ENCODE measurements around the gene EPS15. TPM values are rescaled to one million over a fixed set of nuclear protein-coding genes. Genes with fewer than 3 reads are reported as not detected.

Gene EPS15
- polyA plus RNA-seq, 1 of the 3 experiments (the other 2 are of a cell fraction), result 17.0 TPM

DNA sequence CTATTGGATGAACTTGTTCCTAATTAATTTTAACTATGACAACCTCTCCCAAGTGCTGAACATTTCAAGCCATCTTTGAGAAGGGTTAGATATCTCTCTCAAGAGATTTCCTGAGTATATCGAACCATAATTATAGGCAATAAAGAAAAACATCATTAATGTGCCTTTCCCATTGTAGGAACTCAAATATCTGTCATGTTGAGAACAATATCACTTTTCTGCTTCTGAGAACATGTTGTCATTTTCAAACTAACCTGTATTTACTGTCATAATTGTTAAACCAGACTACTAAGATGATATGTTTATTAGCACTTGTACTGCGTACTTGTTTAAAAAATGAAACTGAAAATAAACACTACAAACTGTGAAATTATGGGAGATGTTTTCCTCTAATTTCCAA is 4.3 kb downstream of the EPS15 start:
- Histone ChIP-seq H4K20me1 (ENCODE audit: insufficient read depth) (peaks cover 63% of the 10 kb centered on the region), H3K4me3 (ENCODE audit: low read depth in 2 of 2, low read length in 1 of 2) (no peak overlapping the region), H3K9me2 (no peaks in the 10 kb centered on the region), H3K4me1 (ENCODE audit: control insufficient read depth in 1 of 2, insufficient read depth in 2 of 2, low read depth in 1 of 2, low read length in 1 of 2) (peaks cover 10 to 19% of the 10 kb centered on the region in 2 experiments; a peak in 3 of 4 replicates), H3K27ac (ENCODE audit: low read depth in 2 of 2, low read length in 1 of 2) (peak overlapping the region in 1 of 2 experiments; percentile 12; a peak in 2 of 4 replicates), H3K27me3 (ENCODE audit: insufficient read depth) (no peaks in the 10 kb centered on the region), H3K9me3 (no peaks in the 10 kb centered on the region), H3K9ac (no peak overlapping the region), H2AFZ (ENCODE audit: low read depth) (no peak overlapping the region), H3K36me3 (replicated peaks in 1 of 2; ENCODE audit: control insufficient read depth in 1 of 2, insufficient read depth in 2 of 2, low read length in 1 of 2) (no peaks in the 10 kb centered on the region), H3K4me2 (peak overlapping the region; percentile 95; the same call in 1 of the 2 replicates), H3K79me2 (ENCODE audit: insufficient read depth) (peaks cover 90% of the 10 kb centered on the region), H3F3A (replicated peaks; ENCODE audit: insufficient read depth) (peaks cover 5% of the 10 kb centered on the region)
- CTCF ChIA-PET, result no interaction called here
- DNase-seq, result no peak
- POLR2A ChIA-PET, result no interaction called here
- WGBS (ENCODE audit: low lambda C conversion rate), result 92% methylated on average over 2 of the region's 2 CpGs
- TF ChIP-seq POLR2AphosphoS5 (IDR thresholded peaks at IDR 0.05; ENCODE audit: low read depth, low read length) (no peak), JUND (IDR thresholded peaks at IDR 0.05) (no peak), NRF1 (IDR thresholded peaks at IDR 0.05; ENCODE audit: low read depth, low read length) (no peak), NFIC (IDR thresholded peaks at IDR 0.05; ENCODE audit: borderline replicate concordance) (no peak), FOXJ3 (CRISPR knock-in tag; IDR thresholded peaks at IDR 0.05) (no peak), MXI1 (IDR thresholded peaks at IDR 0.05; ENCODE audit: low read depth, low read length) (no peak), CHD2 (IDR thresholded peaks at IDR 0.05; ENCODE audit: low read length, partially characterized antibody) (no peak), SIN3A (IDR thresholded peaks at IDR 0.05; ENCODE audit: borderline replicate concordance, low read depth, low read length) (no peak), FOXM1 (IDR thresholded peaks at IDR 0.05; ENCODE audit: low read depth) (no peak), EP300 (IDR thresholded peaks at IDR 0.05; ENCODE audit: borderline replicate concordance in 1 of 2, low read depth in 1 of 2, low read length in 1 of 2) (no peak), TEAD4 (IDR thresholded peaks at IDR 0.05; ENCODE audit: borderline replicate concordance, insufficient read depth) (no peak), MEF2A (IDR thresholded peaks at IDR 0.05; ENCODE audit: borderline replicate concordance, low read depth) (no peak), TCF12 (IDR thresholded peaks at IDR 0.05) (no peak), ELF1 (IDR thresholded peaks at IDR 0.05) (no peak)
- TF ChIP-seq, protein P1, sequence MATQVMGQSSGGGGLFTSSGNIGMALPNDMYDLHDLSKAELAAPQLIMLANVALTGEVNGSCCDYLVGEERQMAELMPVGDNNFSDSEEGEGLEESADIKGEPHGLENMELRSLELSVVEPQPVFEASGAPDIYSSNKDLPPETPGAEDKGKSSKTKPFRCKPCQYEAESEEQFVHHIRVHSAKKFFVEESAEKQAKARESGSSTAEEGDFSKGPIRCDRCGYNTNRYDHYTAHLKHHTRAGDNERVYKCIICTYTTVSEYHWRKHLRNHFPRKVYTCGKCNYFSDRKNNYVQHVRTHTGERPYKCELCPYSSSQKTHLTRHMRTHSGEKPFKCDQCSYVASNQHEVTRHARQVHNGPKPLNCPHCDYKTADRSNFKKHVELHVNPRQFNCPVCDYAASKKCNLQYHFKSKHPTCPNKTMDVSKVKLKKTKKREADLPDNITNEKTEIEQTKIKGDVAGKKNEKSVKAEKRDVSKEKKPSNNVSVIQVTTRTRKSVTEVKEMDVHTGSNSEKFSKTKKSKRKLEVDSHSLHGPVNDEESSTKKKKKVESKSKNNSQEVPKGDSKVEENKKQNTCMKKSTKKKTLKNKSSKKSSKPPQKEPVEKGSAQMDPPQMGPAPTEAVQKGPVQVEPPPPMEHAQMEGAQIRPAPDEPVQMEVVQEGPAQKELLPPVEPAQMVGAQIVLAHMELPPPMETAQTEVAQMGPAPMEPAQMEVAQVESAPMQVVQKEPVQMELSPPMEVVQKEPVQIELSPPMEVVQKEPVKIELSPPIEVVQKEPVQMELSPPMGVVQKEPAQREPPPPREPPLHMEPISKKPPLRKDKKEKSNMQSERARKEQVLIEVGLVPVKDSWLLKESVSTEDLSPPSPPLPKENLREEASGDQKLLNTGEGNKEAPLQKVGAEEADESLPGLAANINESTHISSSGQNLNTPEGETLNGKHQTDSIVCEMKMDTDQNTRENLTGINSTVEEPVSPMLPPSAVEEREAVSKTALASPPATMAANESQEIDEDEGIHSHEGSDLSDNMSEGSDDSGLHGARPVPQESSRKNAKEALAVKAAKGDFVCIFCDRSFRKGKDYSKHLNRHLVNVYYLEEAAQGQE (IDR thresholded peaks at IDR 0.05; ENCODE audit: low read depth, low read length), result no peak
- TF ChIP-seq, protein P2, sequence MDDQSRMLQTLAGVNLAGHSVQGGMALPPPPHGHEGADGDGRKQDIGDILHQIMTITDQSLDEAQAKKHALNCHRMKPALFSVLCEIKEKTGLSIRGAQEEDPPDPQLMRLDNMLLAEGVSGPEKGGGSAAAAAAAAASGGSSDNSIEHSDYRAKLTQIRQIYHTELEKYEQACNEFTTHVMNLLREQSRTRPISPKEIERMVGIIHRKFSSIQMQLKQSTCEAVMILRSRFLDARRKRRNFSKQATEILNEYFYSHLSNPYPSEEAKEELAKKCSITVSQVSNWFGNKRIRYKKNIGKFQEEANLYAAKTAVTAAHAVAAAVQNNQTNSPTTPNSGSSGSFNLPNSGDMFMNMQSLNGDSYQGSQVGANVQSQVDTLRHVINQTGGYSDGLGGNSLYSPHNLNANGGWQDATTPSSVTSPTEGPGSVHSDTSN (IDR thresholded peaks at IDR 0.05), result no peak
- TF ChIP-seq, protein P3, sequence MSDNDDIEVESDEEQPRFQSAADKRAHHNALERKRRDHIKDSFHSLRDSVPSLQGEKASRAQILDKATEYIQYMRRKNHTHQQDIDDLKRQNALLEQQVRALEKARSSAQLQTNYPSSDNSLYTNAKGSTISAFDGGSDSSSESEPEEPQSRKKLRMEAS (IDR thresholded peaks at IDR 0.05; ENCODE audit: low read depth), result no peak

All from SK-N-SH (cell line).